ENCODE results near the gene ANKFY1.
"Not testable (repeated sequence)": the region's sequence is repeated elsewhere in the genome, so short reads cannot be mapped to it uniquely, and the experiment has no call there.

The ANKFY1 gene

DNA sequence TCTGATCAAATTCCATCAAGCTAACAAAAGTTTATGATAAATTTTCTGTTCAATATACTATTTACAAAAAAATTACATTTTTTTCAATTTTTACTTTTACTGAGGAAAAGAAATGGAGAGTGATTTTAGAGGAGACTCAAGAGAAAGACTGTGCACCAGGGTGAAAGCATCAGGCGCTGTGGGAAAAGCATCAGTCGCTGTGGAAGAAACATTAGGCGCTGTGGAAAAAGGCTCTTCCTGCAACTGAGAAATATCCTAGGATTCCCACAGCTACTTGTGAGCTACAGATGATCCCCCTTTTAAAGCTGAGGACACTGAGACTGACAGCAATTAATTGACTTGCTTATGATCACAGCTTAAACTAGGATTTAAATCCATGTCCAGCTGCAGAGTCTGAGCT is 4.9 kb downstream of the ANKFY1 start:
- DNase-seq, result no peak

DNA sequence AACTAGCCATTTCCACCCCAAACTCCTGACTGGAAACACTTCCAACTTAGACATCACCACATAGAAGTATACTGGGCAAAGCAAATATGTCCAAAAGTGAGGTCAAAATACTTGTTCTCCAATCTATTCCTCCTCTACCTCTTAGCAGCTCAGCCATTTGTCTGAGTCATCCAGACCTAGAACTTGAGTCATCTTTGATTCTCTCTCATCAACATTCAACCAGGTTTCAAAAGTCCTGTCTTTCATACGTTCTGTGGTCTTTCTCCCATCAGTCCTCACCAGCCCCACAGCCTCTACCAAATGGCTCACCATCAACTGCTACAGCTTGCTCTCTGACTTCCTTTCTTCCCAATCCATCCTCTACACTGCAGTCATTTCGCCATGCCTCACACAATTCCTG is 6.8 kb downstream of the ANKFY1 start:
- DNase-seq, result no peak

DNA sequence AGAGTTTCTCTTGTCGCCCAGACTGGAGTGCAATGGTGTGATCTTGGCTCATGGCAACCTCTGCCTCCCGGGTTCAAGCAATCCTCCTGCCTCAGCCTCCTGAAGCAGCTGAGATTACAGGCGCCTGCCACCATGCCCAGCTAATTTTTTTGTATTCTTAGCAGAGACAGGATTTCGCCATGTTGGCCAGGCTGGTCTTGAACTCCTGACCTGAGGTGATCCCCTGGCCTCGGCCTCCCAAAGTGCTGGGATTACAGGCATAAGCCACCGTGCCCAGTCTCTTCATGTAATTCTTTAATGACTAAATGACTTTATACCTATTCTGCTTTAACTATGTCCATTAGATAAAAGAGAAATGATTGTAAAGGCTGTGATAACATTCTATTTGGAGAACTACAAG is 8.5 kb downstream of the ANKFY1 start:
- not testable (repeated sequence) for DNase-seq

DNA sequence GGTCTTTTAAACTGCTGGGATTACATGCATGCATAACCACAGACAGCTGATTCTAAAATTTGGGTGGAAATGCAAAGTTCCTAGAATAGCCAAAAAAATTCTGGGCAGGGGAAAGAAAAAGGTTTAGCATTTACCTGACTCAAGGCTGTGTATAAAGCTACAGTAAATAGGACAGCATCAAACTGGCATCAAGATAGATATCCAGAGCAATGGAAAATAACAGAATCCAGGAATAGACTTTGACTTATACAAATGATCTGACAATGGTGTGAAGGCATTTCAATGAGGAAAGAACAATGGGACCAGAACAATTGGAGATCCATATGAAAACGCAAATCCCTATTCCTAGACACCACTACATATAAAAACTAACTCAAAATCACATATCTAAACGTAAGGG is 12.9 kb downstream of the ANKFY1 start:
- no peak for DNase-seq

DNA sequence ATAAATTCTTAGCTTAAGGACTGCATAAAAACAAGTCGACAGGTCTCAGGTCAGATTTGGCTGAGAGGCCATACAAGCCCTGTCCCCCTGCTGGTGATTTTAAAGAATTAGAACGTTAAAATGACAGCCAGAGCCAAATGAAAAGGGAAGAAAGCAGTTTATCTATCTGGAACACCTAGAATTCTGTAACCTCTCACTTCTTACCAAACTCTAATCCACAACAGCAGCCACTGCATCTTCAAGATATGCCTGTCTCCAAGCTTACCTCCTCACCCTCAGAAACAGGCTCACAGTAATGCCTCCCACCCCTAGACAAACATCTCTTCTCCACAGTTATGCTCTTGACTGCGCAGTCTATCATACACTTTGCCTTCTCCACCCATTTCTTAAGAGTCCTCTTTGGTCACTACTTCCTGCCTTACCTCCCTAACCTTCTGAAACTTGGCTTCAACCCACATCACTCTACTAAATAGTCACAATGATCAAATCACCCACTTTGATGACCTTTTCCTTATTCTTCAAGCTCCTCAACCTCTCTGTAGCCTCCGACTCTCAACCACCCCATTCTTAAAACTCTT is 14.2 kb downstream of the ANKFY1 start:
- DNase-seq, result peak in 2 of 3 experiments; percentile 1 to 14

DNA sequence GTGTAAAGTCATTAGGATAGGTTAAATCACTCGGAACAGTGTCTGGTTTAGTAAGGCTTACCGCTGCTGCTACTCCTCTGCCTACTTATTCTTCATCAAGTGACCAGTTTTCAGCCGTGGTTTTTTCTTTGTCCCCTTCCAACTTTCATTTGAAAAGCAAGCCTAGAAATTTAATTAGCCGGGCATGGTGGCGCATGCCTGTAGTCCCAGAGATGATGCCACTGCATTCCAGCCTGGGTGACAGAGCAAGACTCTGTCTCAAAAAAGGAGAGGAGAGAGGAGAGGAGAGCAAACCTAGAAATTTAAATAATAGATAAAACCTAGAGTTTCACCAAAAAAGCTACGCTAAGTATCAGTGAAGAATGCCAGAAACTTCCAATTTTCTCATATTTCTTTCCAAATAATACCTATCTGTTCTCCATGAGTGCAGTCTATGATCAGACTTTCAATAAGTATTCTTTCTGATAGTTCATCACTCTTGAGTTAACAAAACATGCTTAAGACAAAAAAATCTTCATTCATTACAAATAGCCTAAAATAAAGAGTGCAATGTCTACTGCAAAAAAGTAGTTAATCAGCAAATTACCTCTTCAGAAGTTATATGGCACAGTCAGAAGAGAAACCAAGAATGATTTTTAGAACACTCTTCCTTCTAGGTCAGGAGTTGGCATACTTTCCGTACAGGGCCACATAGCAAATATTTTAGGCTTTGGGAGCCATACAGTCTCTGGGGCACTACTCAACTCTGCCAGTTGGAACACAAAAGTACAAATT is 15.1 kb downstream of the ANKFY1 start:
- DNase-seq, result no peak

DNA sequence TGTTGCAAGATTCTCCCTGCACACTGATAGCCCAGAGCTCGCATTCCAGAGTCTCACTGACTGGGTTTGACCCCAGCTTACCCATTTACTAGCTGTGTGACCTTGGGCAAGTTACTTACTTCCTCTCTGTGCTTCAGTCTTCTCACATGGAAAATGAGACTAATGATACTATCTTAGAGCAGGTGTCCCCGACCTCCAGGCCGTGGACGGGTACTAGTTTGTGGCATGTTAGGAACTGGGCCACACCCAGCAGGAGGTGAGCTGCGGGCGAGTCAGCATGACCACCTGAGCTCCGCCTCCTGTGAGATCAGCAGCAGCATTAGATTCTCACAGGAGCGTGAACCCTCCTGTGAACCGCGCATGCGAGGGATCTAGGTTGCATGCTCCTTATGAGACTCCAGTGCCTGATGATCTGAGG is 15.8 kb downstream of the ANKFY1 start:
- peak in 1 of 3 experiments; percentile 76 for DNase-seq

DNA sequence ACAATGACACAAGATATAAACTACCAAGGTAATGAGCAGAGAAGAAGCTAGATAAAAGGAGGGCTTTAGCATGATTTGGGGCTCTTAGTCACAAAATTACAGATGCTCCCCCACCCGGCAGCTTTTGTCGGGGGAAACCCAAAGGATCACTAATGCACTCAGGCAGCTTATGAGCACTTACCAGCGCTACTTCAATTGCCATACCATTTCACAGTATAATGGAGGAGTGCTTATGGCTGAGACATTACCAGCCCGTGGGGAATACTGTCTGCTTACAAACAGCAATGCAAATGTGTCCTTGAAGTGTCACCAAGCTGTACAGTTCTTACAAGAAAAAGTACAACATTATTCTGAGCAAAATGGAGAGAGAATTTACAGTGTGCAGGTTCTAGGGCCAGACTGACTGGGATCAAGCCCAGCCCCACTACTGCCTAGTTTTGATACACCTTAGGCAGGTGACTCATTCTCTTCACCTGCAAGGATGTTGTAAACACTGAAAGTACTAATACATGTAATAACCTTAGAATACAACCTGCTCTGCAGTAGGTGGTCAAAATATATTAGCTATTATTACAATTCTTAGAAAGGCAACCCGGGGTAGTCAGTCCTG is 16.3 kb downstream of the ANKFY1 start:
- DNase-seq, result peak in 2 of 3 experiments; percentile 33 to 93

DNA sequence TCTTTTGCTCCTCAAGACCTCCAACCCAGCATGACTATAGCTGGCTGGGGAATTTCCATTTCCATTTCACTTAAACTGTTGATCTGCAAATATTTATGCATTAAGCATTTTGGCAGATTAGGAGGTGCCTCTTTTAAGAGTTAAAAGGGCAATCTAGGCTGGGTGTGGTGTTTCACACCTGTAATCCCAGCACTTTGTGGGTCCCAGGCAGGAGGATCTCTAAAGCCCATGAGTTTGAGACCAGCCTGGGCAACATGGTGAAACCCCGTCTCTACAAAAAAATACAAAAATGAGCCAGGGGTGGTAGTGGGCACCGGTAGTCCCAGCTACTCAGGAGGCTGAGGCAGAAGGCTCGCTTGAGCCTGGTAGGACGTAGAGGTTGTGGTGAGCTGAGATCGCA is 17.1 kb downstream of the ANKFY1 start:
- no peak for DNase-seq

DNA sequence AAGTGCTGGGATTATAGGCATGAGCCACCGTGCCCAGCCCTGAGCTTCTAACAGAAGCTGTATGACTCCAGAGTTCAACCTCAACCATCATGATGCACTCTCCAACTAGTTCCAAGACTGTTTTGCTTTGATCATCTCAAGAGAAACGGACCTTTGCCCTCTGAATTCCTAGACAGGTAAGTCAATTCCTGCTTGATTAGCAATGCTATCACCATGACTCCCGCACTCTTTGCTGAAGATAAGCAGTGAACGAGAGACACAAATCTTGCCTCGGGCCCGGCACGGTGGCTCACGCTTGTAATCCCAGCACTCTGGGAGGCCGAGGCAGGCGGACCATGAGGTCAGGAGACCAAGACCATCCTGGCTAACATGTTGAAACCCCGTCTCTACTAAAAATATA is 22.2 kb downstream of the ANKFY1 start:
- DNase-seq, result no peak

DNA sequence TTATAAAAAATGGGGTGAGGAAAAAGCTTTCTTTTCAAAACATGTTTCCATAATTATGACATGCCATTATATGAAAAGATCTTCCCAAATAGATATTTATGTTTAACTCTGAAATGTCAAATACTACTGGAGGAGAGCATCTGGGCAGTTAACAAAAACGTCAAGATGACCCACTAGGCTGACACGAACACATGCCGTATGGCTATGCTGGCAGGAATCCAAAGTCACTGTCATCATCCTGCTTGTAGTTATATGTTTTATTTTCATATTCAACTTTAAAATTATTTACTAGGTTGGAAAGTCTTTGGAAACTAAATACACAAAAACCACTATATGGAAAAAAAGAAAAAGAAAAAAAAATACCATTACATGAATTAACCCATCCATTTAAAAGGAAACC is 27.3 kb downstream of the ANKFY1 start:
- no peak for DNase-seq

DNA sequence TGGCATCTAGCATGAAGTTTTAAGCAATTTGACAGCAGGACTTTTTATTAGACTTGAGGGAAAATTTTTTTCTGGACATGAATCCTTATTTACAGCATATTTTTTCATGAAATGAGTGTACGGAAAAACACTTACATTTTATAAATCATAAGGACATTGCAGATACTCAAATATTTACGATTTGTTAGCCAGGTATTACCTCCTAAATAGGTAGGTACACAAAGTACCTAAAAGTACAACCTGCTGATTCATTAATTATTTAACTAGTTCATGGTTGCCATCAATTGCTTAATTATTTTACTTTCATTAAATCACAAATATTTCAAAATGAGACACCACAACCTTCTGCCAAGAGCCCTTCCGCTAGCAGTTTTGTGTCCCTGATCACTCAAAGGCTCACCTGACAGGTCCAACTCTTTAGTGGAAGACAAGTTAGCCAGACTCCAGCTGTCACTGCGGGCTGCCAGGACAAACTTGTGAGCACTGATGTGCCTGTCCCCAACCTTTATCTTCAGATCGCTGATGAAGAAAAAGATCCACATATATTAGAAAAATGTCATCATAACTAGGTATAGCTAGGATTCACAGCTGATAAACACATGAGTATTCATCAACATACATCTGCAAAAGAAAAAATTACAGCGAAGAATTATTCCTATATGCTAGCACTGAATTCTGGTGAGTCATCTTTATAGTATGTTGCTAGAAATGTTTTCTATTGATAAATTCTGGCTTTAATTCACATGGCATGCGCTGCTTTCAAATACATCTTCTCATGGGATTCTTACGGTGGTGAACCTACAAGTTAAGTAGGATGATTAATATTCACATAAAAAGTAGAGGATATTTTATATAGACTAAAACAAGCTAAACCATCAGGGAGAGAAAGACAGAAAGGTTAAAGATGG is 28.2 kb downstream of the ANKFY1 start:
- no peak for DNase-seq

DNA sequence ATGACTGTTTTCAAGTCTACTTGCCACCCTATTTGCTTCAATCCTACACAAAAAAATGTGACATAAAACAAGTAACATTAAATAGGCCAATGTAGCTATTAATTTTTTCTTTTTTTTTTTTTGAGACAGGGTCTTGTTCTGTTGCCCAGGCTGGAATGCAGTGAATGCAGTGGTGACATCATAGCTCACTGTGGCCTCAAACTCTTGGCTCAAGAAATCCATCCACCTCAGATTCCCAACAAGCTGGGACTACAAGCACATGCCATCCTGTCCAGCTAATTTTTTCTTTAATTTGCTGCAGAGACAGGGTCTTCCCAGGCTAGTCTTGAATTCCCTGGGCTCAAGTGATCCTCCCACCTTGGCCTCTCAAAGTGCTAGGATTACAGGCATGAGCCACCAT is 29.4 kb downstream of the ANKFY1 start:
- DNase-seq, result no peak

DNA sequence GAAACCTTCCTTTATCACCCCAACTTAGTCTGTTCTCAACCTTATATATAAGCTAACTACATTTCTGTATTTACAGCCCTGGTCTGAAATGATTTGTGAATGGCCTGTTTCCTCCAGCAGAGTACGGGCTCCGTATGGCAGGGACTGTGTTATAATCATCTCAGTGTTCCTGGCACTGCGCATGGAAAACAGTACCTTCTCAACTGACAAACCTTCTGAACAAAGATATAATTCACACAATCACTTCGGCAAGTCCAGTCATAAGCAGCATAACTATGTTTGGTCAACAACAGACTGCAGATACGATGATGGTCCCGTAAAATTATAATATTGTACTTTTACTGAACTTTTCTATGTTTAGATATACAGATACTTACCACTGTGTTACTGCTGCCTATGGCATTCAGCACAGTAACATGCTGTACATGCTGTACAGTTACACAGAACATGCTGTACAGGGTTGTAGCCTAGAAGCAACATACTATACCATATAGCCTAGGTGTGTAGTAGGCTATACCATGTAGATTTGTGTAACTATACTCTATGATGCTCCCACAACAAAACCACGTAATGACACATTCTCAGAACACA is 30.0 kb downstream of the ANKFY1 start:
- DNase-seq, result no peak

DNA sequence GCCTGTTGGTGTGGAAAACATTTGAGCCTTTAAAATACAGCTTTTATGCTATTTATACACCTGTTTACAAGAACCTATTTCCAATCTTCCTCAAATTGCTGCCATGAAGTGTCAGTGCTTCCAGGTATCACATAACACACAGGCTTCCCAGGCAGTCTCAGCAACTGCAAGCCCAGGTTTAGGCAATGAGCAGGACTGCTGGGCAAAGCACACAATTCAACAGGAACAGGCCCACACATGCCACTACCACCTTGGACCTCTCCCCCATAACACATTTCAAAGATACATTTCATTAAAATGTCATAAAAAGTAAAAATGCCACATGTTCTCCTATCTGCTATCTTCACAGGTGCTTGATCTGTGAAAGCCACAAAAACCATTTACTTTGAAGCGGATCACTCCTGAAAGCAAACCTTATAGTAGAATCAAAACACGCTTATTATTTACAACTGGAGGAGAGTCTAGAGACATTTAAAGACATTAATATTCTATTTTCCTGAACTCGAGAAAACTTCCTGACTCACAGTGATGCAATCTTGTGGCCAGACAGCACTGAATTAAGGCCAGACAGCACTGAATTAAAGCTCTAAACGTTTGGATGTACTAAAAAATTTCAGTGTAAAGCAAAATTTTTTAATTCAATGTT is 31.5 kb downstream of the ANKFY1 start:
- peak in 1 of 3 experiments; percentile 63 for DNase-seq

DNA sequence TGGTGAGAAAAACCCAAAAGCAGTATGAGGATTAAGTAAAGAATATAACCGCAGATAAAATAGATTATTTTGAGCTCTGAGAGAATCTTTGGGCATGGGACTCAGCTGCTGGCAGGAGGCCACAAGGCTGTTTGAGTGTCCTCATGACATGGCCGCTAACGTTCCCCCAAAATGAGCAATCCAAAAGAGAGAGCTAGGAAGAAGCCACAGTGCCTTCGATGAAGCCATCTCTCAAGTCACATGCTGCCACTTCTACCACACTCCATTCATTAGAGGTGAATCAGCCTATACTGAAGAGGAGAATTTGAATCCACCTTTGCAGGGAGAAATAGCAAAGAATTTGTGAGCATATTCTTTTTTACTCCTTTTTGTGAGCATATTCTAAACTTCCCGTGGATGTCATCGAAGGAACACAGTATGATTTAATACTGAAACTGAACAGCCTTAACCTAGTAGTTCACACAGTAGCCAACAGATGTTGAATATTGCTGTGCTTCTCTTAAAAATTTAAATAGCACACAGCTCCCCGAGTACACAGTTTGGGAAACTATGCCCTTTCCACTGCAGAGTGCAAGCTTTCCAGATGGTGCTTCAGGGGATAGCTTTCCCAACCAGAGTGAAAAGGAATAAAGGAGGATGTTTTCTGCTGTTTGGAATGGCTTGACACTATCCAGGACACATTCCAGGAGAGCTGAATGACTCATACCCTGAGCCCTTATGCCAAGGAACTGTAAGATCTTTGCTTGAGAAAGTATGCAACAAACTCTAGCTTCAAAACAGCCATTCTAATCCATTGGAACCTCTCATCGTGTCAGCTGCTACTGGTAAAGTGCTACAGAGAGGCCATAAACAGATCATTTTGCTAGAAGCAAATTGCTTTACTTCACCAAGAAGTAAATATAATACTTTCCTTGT is 33.9 kb downstream of the ANKFY1 start:
- DNase-seq, result peak in 1 of 3 experiments; percentile 7

DNA sequence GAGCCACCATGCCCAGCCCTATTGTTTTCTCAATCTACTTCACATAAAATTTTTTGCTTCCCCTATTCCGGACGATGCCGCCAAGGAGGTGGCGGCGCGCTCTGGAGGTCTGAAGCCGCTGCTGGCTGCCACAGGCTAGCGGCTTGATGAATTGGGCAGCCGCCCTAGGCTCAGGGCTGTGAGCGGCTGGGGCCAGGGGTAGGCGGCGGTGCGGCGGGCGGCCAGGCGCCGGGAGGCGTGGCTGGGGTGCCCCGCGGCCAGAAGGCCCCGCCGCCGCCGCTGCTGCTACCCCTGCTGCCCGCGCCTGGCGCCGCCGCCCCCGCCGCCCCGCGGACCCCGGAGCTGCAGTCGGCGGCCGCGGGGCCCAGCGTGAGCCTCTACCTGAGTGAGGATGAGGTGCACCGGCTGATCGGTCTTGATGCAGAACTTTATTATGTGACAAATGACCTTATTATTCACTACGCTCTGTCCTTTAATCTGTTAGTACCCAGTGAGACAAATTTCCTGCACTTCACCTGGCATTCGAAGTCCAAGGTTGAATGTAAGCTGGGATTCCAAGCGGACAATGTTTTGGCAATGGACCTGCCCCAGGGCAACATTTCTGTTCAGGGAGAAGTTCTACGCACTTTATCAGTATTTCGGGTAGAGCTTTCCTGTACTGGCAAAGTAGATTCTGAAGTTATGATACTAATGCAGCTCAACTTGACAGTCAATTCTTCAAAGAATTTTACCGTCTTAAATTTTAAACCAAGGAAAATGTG is 41.7 kb downstream of the ANKFY1 start:
- DNase-seq, result no peak

DNA sequence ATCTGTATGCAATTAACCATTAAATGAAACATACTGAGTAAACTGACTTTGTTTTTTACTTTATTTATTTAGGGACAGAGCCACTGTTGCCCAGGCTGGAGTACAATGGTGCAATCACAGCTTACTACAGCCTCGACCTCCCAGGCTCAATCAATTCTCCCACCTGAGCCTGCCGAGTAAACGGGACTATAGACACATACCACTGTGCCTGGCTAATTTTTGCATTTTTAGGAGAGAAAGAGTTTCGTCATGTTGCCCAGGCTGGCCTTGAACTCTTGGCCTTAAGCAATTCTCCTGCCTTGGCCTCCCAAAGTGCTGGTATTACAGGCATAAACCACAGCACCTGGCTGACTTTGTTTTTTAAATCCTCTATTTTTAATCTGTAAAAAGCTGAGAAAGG is 42.6 kb downstream of the ANKFY1 start:
- no peak for DNase-seq

DNA sequence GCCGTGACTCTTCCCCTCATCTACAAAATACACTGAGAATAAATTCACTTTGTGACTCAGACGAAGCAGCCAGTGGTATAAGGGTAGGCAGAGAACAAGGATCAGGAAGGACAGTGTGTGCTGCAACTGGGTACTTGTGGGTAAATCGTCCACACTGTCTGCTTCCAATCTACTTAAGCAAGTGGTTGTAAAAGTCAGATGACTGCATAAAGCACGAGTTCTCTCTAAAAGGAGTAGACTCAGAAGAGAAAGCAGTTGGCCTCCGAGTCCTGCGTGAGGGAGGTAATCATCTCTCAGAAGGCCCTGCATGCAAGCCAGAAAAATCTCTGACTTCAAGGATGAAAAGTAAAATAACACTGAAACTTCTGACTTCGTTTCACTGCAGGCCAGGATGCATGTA is 43.1 kb downstream of the ANKFY1 start:
- DNase-seq, result no peak

DNA sequence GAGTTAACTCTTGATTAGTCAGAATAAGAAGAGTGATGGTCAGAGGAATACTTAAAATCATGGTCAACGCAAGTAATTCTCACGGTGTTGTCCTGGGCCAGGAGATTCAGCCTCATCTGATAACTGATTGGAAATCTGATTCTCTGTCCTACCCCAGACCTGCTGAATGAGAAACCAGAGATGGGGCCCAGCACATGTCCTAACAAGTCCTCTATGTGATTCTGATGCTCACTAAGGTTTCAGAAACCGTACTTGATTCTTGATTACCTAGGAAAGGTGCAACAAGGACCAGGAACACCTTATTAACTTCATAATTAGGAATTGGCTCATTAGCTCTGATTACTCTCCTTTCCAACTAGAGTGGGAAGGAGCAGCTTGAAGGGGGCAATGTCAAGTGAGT is 44.5 kb downstream of the ANKFY1 start:
- no peak for DNase-seq

Data from NCI-H1417 (cell line).